GM06990 (cell line): ENCODE measurements around the gene RBP7.

Source experiments
- DNase-seq: peaks from one replicate; pipeline ENCODE4 v3.0.0-alpha.2; 2011; ENCODE audit not compliant: insufficient read length; ENCODE audit errors: extremely low read depth
- H3K27me3 ChIP-seq: replicated peaks from 2 replicates; pipeline ENCODE4 v1.6.0; 2011; ENCODE audit warnings: low read length; ENCODE audit not compliant: control insufficient read depth, insufficient read depth
- H3K36me3 ChIP-seq: 2 replicates; pipeline ENCODE4 v1.5.1; 2011; ENCODE audit warnings: low read length; ENCODE audit not compliant: control insufficient read depth, insufficient read depth
- H3K4me3 ChIP-seq: replicated peaks from 2 replicates; pipeline ENCODE4 v1.5.1; 2011; ENCODE audit warnings: low read depth, mild to moderate bottlenecking, control low read depth, low read length
- CTCF ChIP-seq: IDR thresholded peaks from 2 replicates; pipeline ENCODE4 v1.5.1; 2011; ENCODE audit warnings: low read length, control low read depth, mild to moderate bottlenecking, inconsistent platforms; ENCODE audit not compliant: insufficient read depth, poor library complexity, severe bottlenecking

Gene RBP7

DNA sequence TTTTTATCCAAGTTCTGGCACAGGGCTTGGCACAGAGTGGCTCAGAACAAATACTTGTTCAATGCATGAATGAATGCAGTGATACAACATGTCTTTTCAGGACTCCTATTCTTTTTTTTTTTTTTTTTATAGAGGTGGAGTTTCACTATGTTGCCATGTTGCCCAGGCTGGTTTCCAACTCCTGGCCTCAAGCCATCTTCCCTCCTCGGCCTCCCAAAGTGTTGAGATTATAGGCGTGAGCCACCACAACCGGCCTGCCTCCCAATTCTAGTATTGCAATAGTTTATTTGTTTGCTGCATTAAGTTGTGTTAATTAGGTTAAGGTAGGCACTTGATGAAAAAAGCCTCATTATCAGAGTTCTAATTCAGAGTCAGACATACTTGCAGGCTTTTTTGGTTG is 53.6 kb downstream of the RBP7 start:
- DNase-seq = no peak
- Histone ChIP-seq H3K36me3 (no peaks in the 10 kb centered on the region; the same call in none of the 2 replicates), H3K4me3 (no peak overlapping the region), H3K27me3 (no peaks in the 10 kb centered on the region)
- TF ChIP-seq CTCF = no peak

DNA sequence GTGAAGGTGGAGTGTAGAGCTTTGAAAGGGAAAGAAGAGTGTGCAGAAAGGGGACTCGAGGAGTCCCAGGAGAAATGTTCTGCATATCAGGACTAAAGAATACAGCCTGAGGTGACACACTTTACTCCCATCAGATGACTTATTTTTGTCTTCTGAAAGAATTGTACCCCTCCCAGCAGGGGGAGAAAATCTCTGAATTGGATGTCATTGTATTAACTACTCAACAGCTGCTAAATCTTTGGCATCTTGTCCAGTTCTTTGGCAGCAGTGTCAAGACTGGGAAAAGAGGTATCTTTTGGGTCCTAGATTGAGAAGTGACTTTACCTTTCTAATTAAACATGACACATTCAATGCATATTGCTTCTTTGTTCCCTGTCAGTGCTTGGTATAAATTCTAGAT is 54.6 kb downstream of the RBP7 start:
- Histone ChIP-seq H3K27me3 (no peaks in the 10 kb centered on the region), H3K4me3 (no peak overlapping the region), H3K36me3 (no peaks in the 10 kb centered on the region; the same call in none of the 2 replicates)
- TF ChIP-seq CTCF = no peak
- no peak for DNase-seq

GRCh38 chr1:10052347-10052746 is 55.3 kb downstream of the RBP7 start:
- DNase-seq = no peak
- no peak for TF ChIP-seq CTCF
- H3K36me3 ChIP-seq = no peaks in the 10 kb centered on the region; the same call in none of the 2 replicates
- no peak overlapping the region for H3K4me3 ChIP-seq
- H3K27me3 ChIP-seq = no peaks in the 10 kb centered on the region

- Histone ChIP-seq H3K36me3 (peaks cover 2% of the 10 kb centered on the region), H3K4me3 (no peak overlapping the region), H3K27me3 (no peaks in the 10 kb centered on the region)
- no peak for TF ChIP-seq CTCF
- DNase-seq = no peak
Measured at GRCh38 chr1:10054465-10054864, 57.4 kb downstream of the RBP7 start.

DNA sequence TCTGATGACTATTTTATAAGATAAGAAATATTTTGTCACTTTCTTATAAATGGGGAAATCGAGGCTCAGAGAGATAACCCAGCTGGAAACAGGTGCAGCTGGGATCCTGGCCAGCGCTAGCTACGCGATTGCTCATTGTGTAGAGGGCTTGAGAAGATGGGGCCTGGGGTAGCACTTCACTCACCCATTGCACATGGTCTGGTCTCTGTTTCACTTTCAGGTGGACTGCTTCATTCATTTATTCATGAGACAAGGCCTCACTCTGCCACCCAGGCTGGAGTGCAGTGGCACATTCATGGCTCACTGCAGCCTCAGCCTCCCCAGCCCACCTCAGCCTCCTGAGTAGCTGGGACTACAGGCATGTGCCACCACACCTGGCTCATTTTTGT is 59.6 kb downstream of the RBP7 start:
- no peak for TF ChIP-seq CTCF
- Histone ChIP-seq H3K4me3 (no peak overlapping the region), H3K27me3 (no peaks in the 10 kb centered on the region), H3K36me3 (peaks cover 2% of the 10 kb centered on the region)
- no peak for DNase-seq

DNA sequence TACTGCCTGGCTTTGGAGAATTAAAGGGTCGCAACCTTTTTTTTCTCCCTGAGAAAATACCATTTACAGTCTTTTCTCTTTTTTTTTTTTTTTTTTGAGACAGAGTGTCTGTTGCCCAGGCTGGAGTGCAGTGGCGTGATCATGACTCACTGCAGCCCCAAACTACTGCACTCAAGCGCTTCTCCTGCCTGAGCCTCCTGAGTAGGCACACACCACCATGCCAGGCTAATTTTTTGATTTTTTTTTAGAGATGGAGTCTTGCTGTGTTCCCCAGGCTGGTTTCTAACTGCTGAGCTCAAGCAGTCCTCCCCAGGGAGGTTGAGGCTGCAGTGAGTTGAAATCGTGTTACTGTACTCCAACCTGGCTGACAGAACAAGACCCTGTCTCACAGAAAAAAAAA is 60.3 kb downstream of the RBP7 start:
- H3K36me3 ChIP-seq = peaks cover 2% of the 10 kb centered on the region
- H3K27me3 ChIP-seq = no peaks in the 10 kb centered on the region
- no peak for DNase-seq
- TF ChIP-seq CTCF = no peak
- no peak overlapping the region for H3K4me3 ChIP-seq
